Cardiac fibroblast (primary cell): ENCODE measurements around the gene AGO3.

Experiments used
- DNase-seq, 2 donors: peaks; one replicate each; pipeline versions ENCODE4 v3.0.0 to v3.0.0-alpha.2; 2010; ENCODE audit warnings: low read depth in 2 of 2
- H3K4me3 ChIP-seq, 2 donors: replicated peaks in 1 of 2; 1 replicate in 1 of 2; 2 replicates in 1 of 2; pipeline ENCODE4 v1.5.1; 2011; ENCODE audit warnings: low read depth in 2 of 2, low read length in 2 of 2, mild to moderate bottlenecking in 2 of 2, moderate library complexity in 1 of 2
- CTCF ChIP-seq: IDR thresholded peaks from one replicate; pipeline ENCODE4 v1.5.1; 2011; ENCODE audit warnings: low read depth, mild to moderate bottlenecking, low read length, inconsistent platforms

Gene AGO3

GRCh38 chr1:36096500-36097432, 165.9 kb downstream of the AGO3 start:
- DNase-seq, result no peak
- peak; percentile 21 for TF ChIP-seq CTCF
- no peak overlapping the region for H3K4me3 ChIP-seq

- no peak overlapping the region for H3K4me3 ChIP-seq
- DNase-seq, result no peak
- no peak for TF ChIP-seq CTCF
Observed at GRCh38 chr1:36097693-36098585, 167.0 kb downstream of the AGO3 start.

- no peak for DNase-seq
- H3K4me3 ChIP-seq, result no peak overlapping the region
- no peak for TF ChIP-seq CTCF
Observed at GRCh38 chr1:36098650-36099365, 167.9 kb downstream of the AGO3 start.

GRCh38 chr1:36099681-36100341, 168.9 kb downstream of the AGO3 start:
- no peak overlapping the region for H3K4me3 ChIP-seq
- peak; percentile 86 for TF ChIP-seq CTCF
- peak; percentile 78 to 80 for DNase-seq

GRCh38 chr1:36100376-36100775, 169.5 kb downstream of the AGO3 start:
- no peak overlapping the region for H3K4me3 ChIP-seq
- DNase-seq, result no peak
- TF ChIP-seq CTCF, result no peak

GRCh38 chr1:36101546-36101945, 170.6 kb downstream of the AGO3 start:
- no peak for DNase-seq
- H3K4me3 ChIP-seq, result no peak overlapping the region
- no peak for TF ChIP-seq CTCF
